NCI-H226 (cell line): ENCODE results near the gene UBE2F.

Experiments used
- DNase-seq: peaks from one replicate; pipeline ENCODE4 v3.0.0-alpha.2; 2015

Gene UBE2F

DNA sequence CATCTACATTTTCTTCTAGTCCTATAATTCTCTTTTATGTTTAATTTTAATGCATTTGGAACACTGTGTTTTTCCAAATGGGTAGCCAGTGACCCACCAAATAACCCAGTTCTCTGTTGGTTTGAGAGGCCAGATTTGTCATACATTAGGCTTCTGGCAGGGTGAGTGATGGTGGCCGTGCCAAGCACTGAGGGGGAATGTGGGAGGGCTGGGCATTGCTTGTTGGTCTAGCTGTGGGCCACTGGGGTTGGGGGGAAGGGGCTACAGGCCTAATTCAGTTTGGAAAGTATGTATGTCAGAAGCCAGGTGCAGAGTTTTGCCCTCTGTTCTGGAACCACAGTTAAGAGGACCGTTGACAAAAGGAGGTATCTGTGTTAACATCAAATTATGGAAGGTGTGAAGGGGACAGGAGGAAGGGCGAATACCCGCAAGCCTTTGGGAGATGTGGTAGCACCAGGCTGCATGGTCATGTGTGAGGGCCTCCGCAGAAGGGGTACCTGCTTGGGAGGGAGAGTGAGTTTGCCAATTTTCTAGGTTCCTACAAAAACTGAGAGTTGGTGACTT, 55.9 kb downstream of the UBE2F start:
- DNase-seq: no peak

DNA sequence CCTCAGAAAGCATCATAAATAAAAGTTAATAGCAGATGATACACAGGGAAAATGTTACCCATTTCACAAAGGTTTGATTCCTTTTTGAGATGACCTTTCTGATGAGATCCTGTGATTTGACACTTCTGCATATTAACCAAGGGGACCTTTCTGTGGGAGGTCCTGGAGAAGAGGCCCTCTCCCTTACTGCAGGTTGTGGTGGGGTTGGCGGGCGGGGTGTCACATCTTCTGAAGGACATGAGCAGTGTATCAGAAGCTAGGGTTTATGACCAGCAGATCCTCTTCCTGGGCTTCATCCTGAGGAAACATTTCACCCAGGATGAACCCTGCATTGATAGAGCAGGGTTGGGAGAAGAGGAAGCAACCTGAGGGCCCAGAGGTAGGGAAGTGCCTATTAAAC, 56.8 kb downstream of the UBE2F start:
- no peak for DNase-seq

DNA sequence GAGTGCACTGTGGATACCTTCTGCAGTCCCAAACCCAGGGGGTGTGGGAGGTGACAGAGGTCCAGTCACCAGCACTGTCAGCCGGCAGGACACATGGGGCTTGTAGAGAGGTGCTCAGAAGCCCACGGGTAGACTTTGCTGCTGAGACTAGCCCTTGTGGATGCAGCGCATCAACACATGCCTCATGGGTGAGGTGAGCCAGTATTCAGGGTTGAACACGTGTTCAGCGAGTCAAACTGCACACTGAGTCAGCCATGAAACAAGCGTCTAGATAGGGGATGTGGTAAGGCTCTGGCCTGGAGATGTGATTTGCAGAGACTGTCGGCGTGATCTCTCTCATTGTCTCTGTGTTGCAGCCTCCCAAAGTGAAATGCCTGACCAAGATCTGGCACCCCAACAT, 58.2 kb downstream of the UBE2F start:
- peak; percentile 16 for DNase-seq

DNA sequence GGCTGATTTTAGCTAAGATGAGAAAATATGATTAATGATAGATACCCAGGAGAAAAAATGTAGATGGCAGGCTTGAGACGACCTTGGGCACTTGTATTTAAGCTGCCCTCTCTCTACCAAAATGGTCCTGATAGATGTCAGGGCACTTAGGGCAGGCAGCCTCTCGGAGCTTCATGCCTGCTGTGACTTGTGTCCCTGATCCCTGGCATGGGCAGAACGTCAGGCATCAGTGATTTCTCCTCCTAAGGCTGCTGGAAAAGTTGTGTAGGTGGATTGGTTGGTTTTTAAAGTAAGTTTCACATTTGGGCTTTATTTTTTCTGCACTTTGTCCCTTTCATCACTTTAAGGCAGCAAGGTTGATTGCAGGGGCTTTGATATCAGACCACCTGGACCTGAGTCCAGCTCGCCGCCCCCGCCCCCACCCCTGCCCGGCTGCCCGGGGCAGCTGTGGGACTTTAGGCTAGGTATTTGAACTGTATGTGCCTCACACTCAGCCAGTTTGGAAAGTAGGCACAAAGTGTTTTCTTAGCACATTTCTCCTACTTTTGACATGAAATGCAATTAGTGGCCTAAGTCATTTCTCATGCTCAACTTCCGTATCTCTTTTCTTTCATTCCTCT, 59.0 kb downstream of the UBE2F start:
- DNase-seq: no peak

DNA sequence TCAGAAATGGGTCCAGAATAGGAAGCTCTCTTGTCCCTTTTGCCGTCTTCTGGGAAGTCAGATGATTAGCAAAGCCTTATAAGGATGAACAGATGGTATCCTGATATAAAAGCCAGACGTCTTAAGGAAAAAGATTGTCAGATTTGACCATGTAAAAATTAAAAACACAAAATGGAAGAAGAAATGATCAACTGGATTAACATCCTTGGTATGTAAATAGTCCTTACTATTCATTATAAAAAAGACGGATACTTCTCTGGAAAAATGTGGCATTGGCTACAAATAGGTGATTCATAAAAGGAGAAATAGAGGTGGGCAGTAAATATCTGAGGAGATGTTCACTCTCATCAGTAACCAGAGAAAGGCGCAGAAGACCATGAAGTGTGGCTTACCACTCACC, 60.2 kb downstream of the UBE2F start:
- DNase-seq: no peak

DNA sequence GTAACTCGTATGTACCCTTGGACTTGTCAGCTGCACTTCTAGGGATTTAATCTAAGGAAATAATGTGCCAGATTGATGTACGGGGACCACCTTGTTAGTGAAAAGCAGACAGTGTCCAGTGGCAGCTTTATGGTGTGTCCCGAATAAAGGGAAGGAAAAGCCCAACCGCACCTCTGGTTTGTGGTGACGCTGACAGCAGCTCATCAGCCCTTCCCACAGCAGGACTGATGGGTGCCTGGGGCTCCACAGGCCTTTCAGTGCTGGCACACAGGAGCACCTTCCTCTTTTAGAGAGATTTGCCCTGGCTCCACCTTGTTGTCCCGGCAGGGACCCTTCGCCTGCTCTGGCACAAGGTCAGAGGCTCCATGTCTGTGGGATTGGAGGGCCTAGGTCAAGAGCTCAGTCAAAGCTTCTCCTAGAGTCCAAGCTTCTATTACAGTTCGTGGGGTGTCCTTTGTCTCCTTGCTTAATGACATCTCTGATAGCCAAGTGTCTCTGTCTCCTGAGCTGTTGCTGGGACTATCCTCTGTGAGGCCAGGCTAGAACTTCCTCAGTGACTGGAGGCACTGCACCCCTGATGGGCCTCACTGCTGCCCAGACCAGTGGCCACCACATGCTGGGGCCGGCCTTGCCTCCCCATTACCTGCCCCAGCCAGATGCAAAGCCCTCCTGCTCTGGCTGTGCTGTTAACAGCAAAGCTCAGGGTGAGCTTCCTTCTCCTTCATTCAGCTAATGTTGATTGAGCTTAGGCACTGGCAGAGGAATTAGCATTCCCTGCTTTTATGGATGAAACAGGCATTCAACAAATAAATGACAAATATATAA, 61.0 kb downstream of the UBE2F start:
- no peak for DNase-seq

DNA sequence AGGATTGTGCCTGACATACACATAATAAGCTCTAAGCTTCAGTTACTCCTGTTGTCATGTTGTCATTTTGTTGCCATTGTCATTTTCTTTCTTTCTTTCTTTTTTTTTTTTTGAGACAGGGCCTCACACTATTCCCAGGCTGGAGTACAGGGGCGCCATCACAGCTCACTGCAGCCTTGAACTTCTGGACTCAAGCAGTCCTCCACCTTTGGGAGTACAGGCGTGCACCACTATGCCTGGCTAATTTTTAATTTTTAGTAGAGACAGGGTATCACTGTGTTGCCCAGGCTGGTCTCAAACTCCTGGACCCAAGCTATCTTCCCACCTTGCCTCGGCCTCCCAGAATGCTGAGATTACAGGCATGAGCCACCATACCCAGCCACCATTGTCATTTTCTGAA, 63.0 kb downstream of the UBE2F start:
- no peak for DNase-seq

DNA sequence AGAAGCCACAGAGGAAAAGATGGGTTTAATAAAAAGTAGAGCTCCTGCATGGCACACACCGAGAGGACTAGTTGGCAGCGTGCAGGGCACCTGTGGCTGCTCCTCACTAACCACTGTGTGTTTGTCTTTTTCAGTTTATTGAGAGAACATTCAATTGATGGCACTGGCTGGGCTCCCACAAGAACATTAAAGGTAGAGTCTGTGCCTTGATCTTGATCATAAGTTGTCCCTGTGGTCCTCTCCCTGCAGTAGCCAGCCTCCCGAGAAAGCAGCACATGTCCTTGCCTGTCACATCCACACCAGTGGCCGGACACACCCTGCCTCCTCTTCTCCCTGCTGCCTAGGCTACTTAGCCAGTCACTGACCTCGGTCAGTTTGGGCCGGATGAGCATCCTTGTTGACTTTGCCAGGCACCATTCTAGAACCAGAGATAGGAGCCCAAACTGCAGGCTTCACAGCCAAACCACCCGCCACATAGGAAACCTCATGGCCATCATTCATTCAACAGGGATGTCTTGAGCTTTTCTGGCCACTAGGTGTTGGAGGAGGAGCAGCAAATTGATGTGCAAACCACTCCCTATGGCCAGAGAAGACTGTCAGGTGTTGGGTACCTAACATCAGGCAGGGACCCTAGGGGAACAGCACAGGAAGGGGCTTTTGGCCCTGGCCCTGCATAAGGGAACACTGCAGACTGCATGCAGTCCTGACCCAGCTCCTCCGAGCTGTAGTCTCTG, 63.8 kb downstream of the UBE2F start:
- no peak for DNase-seq

DNA sequence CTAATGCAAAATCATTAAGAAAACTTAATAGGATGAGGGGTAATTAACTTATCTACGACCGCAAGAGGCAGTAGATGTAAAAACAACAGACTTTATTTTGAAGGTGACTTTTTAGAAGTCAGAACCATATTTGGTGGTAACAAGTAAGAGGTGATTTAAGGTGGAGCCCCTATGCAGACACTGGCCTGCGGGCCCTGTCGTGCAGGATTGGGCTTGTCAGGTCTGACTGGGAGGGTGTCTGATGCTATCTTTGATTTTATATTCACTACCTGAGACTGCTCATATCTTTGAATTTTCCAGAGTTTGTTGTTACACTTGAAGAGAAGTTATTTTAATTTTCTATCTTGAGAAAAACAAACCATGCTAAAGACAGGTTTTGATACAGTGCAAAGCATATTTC, 64.9 kb downstream of the UBE2F start:
- DNase-seq: no peak

DNA sequence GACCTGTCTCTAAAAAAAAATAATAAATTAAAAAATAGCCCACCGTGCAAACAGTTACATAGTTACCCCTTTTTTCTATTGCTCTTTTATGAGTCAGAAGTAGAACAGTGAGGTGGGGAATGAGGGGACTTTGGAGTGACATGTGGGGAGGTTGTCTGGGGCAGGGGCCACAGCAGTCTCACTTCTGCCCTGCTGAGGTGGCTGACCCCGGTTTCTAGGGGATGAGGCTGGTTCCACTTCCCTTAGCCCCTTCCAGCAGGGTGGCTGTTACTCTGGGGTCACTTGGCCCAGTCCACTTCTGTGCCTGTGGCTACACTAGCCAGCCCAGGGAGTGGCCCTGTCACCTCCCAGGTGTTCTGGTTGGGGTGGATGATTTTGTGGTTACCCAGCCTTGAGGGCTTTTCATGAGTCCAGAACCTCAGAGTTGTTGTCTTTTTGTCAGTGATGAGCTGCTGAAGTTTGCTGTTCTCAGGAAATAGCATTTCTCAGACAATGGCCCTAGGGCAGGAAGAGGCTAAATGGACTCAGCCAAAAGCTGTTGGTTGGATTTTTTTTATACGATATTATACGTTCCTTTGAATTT, 66.0 kb downstream of the UBE2F start:
- DNase-seq: peak; percentile 10

DNA sequence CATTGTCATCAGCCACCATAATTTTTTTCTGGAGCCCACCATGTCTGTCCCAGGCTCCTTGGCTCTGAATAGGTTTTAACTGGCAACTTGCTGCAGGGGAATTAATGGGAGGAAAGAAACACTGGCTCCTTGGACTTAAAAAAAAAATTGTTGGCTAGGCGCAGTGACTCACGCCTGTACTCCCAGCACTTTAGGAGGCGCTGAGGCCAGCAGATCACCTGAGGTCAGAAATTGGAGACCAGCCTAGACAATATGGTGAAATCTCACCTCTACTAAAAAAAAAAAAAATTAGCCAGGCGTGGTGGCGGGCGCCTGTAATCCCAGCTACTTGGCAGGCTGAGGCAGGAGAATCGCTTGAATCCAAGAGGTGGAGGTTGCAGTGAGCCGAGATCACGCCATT, 67.2 kb downstream of the UBE2F start:
- peak; percentile 91 for DNase-seq

DNA sequence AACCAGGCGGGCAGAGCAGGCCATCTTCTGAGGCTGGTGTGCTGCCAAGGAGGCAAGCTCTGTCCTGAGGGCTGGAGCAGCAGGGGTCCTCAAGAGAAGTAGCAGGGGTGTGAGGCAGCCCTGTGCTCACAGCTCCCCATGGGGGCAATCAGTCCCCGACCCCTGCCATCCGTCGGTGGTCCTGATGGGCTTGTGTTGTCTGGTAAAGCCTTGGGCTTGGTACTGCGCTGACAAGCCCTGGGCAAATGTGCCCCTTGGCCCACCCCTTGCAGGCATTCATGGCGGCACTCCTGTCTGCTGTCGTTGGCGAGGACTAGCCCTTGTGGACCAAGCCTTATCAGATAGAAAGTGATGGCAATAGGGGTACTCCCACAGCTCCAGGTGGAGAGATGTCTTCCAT, 71.4 kb downstream of the UBE2F start:
- no peak for DNase-seq

DNA sequence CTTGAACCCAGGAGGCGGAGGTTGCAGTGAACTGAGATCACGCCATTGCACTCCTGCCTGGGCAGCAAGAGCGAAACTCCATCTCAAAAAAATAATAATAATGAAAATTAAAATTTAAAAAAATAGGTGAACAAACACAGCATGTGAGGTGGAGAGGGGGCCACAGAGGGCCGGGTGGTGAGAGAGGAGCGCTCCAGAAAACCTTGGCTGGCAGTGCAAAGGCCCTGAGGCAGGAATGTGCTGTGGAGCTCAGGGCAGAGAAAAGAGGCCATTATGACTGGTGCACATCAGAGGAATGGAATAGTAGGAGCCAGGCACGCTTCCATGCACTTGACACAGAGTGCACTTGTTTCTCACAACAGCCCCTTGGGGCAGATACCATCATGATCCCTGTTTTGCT, 72.3 kb downstream of the UBE2F start:
- DNase-seq: no peak

DNA sequence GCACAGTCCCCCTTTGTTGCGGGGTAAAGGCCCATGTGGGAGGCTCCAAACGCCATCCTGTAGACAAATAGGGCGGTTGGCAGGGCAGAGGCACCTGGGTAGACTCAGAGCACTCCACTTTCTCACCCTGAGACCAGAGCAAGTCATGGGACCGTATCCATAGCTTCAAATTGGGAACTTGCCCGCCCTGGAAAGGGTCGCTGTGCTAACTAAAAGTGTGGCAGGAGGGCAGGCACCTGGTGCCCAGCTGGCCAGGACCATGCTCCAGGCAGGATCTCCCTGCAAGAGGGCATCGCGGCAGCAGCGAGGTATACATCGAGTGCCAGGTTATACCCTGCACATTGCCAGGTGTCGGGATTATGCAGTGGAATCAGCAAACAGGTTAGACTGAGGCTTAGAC, 73.2 kb downstream of the UBE2F start:
- no peak for DNase-seq

DNA sequence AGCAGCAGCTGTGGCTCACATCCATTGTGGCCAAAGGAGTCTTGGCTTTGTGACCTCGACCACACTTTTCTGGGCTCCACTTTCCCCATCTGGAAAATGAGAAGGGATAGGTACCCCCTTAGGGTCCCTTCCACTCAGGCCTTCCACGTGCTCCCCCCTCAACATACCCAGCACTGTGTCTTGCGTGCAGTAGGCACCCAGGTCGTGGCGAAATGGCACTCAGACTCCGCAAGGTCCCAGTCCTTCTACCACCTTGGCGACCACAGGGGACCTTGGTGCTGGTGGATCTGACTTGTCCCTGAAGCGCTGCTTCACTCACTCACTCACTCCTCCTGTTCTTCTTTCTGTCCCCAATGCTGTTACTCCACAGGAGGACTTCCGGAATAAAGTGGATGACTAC, 74.1 kb downstream of the UBE2F start:
- DNase-seq: no peak

DNA sequence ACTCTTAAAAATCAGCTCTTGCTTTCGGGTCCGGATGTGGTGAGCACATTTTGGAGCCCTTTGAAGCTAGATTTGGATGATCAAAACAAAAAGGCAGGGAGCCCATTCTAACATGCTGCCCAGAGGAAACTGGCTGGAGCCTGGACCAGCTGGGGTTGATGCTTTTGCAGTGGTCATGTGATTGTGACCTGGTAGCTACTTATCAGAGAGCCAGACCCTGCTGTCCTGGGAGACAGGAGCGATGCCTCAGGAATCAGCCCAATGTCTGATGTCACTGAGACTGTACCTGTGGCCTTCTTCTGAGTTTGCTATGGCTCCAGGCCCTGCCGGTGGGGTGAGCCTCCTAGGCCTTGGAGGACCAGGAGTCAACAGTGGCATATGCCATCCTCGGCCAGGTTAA, 75.3 kb downstream of the UBE2F start:
- no peak for DNase-seq

DNA sequence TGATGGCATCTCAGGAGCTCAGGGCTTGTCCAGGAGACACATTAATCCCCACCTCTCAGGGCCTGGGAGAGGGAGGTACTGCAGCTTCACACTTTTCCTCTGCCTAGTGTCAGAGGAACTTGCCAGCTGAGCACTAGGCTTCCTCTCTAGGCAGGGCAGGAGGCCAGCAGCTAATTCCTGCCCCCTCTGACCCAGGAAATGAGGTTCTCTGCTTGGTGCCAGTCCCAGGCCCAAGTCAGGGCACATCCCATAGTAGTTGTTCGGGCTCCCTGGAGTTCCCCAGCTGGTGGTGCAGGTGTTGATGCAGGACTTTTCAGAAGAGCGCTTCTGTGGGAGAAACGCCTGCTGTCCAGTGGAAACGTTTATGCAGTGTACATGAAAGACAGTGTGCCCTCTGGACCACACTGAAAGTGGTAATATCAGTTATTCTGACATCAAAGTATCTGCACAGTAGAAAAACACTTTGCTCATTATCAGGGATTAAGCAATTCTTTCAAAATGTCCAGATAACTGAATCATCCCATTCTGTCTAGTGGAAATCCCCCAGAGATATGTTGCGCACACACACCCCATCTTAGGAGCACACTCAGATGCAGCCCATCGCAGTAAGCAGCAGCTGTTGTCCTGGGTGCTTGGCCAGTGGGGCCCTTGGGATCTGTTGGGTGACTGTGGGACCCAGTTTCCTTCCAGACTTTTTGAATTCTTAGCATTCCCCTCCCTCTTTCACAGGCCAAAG, 76.2 kb downstream of the UBE2F start:
- DNase-seq: peak; percentile 83

DNA sequence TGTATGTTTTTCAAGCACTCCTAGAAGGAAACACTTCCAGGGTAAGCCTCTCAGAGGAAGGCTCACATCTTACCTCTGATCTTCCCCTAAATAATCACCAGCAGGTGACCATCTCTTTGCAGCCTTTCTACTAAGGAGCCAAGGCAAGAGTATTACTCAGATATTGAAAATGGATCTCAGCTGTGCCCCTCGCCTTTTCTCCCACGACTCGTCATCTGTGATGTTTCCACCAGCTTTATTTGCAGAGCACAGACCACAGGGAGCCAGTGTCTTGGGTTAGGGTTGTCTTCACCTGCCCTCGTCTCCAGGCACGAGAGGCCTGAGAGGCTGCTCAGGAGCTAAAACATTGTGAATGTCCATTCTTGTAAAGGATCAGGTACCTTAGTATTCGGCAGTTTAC, 77.0 kb downstream of the UBE2F start:
- no peak for DNase-seq

DNA sequence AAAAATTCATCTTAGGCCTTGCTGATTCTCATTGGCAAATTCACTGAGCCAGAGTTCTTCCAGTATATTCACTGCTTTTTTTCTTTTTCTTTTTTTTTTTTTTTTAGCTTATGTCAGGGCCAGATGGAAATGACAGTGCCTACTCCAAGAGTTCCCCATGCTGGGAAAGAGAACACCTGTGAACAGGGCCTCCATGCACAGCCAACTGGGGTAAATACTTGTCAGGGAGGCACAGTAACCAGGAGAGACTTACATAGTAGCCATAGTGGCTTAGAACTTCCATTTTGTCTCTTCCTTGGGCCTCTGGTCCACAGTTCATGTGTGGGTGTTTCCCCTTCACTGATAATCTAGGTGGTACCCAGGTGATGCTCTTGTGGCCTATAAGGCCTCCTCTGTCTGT, 78.8 kb downstream of the UBE2F start:
- DNase-seq: no peak

DNA sequence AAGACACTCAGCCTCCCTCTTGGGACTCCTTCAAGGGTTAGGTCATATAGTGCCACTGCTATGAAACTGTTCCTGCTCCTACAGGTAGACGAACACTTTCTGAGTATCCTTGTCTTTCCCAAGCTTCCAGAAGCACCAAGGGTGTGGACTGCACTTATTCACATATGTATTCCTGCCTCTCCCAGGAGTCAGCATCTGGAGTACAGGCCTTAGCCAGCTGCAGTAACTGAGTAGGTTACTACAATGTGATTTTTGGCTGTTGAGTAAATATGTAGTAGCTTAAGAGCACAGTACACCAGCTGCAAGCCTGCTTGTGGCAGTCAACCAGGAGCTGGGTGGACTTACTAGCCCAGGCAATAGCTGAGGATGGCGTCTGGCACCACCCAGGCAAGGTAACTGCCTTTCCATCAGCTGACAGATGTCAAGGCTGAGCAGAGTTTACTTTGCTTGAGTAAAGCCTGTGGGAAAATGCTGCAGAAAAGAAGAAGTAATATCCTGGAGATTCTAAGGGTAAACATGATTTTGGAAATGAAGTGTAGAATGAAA, 80.0 kb downstream of the UBE2F start:
- no peak for DNase-seq

DNA sequence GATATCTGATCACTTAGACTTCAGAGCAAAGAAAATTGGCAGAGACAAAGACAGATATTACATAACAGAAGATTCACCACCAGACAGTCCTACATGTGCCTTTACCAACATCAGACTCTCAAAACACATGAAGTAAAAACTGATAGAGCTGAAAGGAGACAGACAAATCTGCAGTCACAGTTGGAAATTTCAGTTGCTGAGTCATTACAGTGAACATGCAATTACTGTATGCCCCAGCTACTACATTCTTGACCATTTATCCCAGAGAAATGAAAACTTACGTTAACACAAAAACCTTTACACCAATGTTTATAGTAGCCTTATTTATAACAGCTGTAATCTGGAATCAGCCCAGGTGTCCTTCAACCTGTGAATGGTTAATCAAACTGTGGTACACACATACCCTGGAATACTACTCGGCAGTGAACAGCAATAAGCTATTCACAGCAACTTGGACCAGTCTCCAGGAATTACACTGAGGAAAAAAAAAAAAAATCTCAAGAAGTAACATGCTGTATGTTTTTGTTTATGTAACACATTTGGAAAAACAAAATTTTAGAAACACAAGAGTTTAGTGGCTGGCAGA, 86.5 kb downstream of the UBE2F start:
- no peak for DNase-seq

DNA sequence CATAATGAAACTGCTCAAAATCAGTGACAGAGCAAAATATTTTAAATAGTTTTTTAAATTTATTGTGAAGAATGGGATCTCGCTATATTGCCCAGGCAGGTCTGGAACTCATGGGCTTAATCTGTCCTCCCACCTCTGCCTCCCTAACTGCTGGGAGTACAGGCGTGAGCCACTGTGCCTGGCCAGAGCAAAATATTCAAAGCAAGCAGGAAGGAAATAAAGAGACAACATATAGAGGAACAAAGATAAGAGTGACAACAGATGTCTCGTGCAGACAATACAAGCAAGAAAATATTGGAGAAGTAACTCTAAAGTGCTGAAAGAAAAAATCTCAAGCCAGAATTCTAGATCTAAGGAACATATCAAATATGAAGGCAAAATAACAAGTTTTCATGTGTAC, 89.0 kb downstream of the UBE2F start:
- DNase-seq: no peak
